ENCODE measurements around the gene TMEM45A. TPM values are rescaled to one million over a fixed set of nuclear protein-coding genes. Genes with fewer than 3 reads are reported as not detected.
"Not testable (repeated sequence)": the region's sequence is repeated elsewhere in the genome, so short reads cannot be mapped to it uniquely, and the experiment has no call there.

TMEM45A gene
- total and polyA plus RNA-seq, 2 donors (not counting 3 experiments of a cell fraction or from before 2014, with no cell fraction given), result 5.6 to 8.6 TPM

DNA sequence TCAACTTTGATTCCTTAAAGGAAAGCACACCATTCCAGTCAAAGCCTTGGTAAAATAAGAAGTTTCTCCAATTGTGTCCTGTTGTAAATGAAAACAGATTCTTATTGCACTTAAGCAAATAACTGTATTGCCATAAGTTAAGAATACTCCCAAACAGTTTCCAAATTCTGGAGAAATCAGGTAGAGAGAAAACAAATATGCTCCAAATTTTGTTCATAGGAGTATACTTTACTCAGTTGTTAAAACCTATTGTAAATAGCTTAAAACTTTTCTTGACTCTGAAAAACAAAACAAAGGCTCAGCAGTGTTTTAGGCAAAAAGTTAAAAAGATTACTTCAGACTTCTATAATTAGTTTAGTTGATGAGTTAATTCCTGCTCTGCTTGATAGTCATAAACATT, 48.7 kb upstream of the TMEM45A start:
- Histone ChIP-seq H3K9ac (replicated peaks; ENCODE audit: extremely low read depth, insufficient read depth, low read length) (no peak overlapping the region), H3K4me2 (ENCODE audit: insufficient read depth, low read length) (no peak overlapping the region), H3K4me3 (replicated peaks in 1 of 3; ENCODE audit: insufficient read depth in 1 of 3, low read depth in 1 of 3, low read length in 3 of 3) (no peak overlapping the region), H4K20me1 (replicated peaks; ENCODE audit: control insufficient read depth, extremely low read depth, insufficient read depth, low read length) (no peaks in the 10 kb centered on the region), H3K27ac (ENCODE audit: insufficient read depth, low read depth, low read length) (no peak overlapping the region), H3K9me1 (replicated peaks; ENCODE audit: control insufficient read depth, extremely low read depth, insufficient read depth, low read length) (no peaks in the 10 kb centered on the region), H2AFZ (ENCODE audit: low read depth, low read length) (no peak overlapping the region), H3K27me3 (ENCODE audit: control insufficient read depth in 2 of 2, insufficient read depth in 2 of 2, low read length in 2 of 2) (no peaks in the 10 kb centered on the region), H3K36me3 (ENCODE audit: control insufficient read depth in 2 of 2, extremely low read depth in 1 of 2, insufficient read depth in 2 of 2, low read length in 2 of 2) (no peaks in the 10 kb centered on the region), H3K79me2 (ENCODE audit: control insufficient read depth, insufficient read depth, low read length) (no peaks in the 10 kb centered on the region), H3K4me1 (ENCODE audit: control insufficient read depth, extremely low read depth, insufficient read depth, low read length) (no peaks in the 10 kb centered on the region), H3K9me3 (replicated peaks; ENCODE audit: control insufficient read depth, insufficient read depth, low read length) (no peaks in the 10 kb centered on the region)
- ChIA-PET POLR2A (no interaction called here), CTCF (interaction anchor here (1.4 kb wide), 1 partner anchor 19 kb away, joined by 8 read pairs; no protein-coding TSS in a partner anchor)
- TF ChIP-seq MYC (IDR thresholded peaks at IDR 0.05; ENCODE audit: low read depth, low read length), result no peak
- TF ChIP-seq FOS (IDR thresholded peaks at IDR 0.05; ENCODE audit: borderline replicate concordance, insufficient read depth, low read length), result no peak
- TF ChIP-seq POLR2AphosphoS5 (IDR thresholded peaks at IDR 0.05; ENCODE audit: insufficient read depth, low read depth, low read length), result no peak
- TF ChIP-seq, protein P1, sequence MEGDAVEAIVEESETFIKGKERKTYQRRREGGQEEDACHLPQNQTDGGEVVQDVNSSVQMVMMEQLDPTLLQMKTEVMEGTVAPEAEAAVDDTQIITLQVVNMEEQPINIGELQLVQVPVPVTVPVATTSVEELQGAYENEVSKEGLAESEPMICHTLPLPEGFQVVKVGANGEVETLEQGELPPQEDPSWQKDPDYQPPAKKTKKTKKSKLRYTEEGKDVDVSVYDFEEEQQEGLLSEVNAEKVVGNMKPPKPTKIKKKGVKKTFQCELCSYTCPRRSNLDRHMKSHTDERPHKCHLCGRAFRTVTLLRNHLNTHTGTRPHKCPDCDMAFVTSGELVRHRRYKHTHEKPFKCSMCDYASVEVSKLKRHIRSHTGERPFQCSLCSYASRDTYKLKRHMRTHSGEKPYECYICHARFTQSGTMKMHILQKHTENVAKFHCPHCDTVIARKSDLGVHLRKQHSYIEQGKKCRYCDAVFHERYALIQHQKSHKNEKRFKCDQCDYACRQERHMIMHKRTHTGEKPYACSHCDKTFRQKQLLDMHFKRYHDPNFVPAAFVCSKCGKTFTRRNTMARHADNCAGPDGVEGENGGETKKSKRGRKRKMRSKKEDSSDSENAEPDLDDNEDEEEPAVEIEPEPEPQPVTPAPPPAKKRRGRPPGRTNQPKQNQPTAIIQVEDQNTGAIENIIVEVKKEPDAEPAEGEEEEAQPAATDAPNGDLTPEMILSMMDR (IDR thresholded peaks at IDR 0.05; ENCODE audit: extremely low read depth in 1 of 2, insufficient read depth in 1 of 2, low read depth in 1 of 2, low read length in 2 of 2), result no peak
- TF ChIP-seq, protein P2, sequence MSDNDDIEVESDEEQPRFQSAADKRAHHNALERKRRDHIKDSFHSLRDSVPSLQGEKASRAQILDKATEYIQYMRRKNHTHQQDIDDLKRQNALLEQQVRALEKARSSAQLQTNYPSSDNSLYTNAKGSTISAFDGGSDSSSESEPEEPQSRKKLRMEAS (IDR thresholded peaks at IDR 0.05; ENCODE audit: insufficient read depth, insufficient read length), result no peak
- intact Hi-C loops (cut with micrococcal nuclease), result no loop called here
- no peak for DNase-seq (ENCODE audit: low read depth, low spot score)
- no TSS peak for BruUV-seq (replicated peaks)
- no peak for FAIRE-seq
- dilution Hi-C loops (cut with MboI; ENCODE audit: extremely low pct_ligation_motif_present, low sequenced_read_pairs), result no loop called here

DNA sequence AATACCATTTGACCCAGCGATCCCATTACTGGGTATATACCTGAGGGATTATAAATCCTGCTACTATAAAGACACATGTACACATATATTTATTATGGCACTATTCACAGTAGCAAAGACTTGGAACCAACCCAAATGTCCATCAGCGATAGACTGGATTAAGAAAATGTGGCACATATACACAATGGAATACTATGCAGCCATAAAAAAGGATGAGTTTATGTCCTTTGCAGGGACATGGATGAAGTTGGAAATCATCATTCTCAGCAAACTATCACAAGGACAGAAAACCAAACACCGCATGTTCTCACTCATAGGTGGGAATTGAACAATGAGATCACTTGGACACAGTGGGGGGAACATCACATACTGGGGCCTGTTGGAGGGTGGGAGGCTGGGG, 45.4 kb upstream of the TMEM45A start:
- H3K4me1 ChIP-seq (ENCODE audit: control insufficient read depth, extremely low read depth, insufficient read depth, low read length); BruUV-seq (replicated peaks); H3K9ac ChIP-seq (replicated peaks; ENCODE audit: extremely low read depth, insufficient read depth, low read length); dilution Hi-C loops (cut with MboI; ENCODE audit: extremely low pct_ligation_motif_present, low sequenced_read_pairs); H3K9me1 ChIP-seq (replicated peaks; ENCODE audit: control insufficient read depth, extremely low read depth, insufficient read depth, low read length); H3K4me2 ChIP-seq (ENCODE audit: insufficient read depth, low read length); FAIRE-seq; H3K27ac ChIP-seq (ENCODE audit: insufficient read depth, low read depth, low read length); H4K20me1 ChIP-seq (replicated peaks; ENCODE audit: control insufficient read depth, extremely low read depth, insufficient read depth, low read length); H2AFZ ChIP-seq (ENCODE audit: low read depth, low read length); H3K9me3 ChIP-seq (replicated peaks; ENCODE audit: control insufficient read depth, insufficient read depth, low read length); DNase-seq (ENCODE audit: low read depth, low spot score); H3K27me3 ChIP-seq (ENCODE audit: control insufficient read depth in 2 of 2, insufficient read depth in 2 of 2, low read length in 2 of 2); H3K36me3 ChIP-seq (ENCODE audit: control insufficient read depth in 2 of 2, extremely low read depth in 1 of 2, insufficient read depth in 2 of 2, low read length in 2 of 2); POLR2A ChIA-PET; H3K79me2 ChIP-seq (ENCODE audit: control insufficient read depth, insufficient read depth, low read length); intact Hi-C loops (cut with micrococcal nuclease); H3K4me3 ChIP-seq (replicated peaks in 1 of 3; ENCODE audit: insufficient read depth in 1 of 3, low read depth in 1 of 3, low read length in 3 of 3): not testable (repeated sequence)
- CTCF ChIA-PET, result interaction anchor here (2.2 to 2.9 kb wide), 2 partner anchors 16 to 143 kb away, joined by 5 to 23 read pairs; no protein-coding TSS in a partner anchor
